H1 (cell line): ENCODE measurements around the gene SPINT1. TPM values are rescaled to one million over a fixed set of nuclear protein-coding genes. Genes with fewer than 3 reads are reported as not detected.

Experiments
- CTCF ChIA-PET: fragments of 300-600 bp; sonication (Branson Sonifier 250); formaldehyde crosslinking; loops from one replicate; lab custom pipeline; 2021; ENCODE audit not compliant: partially characterized antibody; lab: Charles Lee
- POLR2A ChIA-PET: fragments of 300-600 bp; sonication (Branson Sonifier 250); formaldehyde crosslinking; loops from one replicate; lab custom pipeline; 2021; ENCODE audit warnings: inconsistent platforms; ENCODE audit not compliant: partially characterized antibody; lab: Charles Lee
- DNase-seq, 2 experiments: peaks; one replicate each; pipeline versions ENCODE4 v3.0.0 to v3.0.0-alpha.2; 2010 to 2022; ENCODE audit warnings: low spot score in 2 of 2, low read depth in 1 of 2, mixed read lengths in 1 of 2
- FAIRE-seq: peaks from 2 replicates; lab custom pipeline; 2011; peaks lifted over from hg19 to GRCh38; lab: Jason Lieb, UNC
- H2AFZ ChIP-seq: 2 replicates; pipeline ENCODE4 v1.8.1; 2012; ENCODE audit warnings: low read length, inconsistent platforms
- H2AK5ac ChIP-seq: 2 replicates; pipeline ENCODE4 v1.6.1; 2013; ENCODE audit warnings: low read depth, low read length
- H2BK120ac ChIP-seq: replicated peaks from 2 replicates; pipeline ENCODE3; 2013; ENCODE audit warnings: low read depth, low read length, inconsistent platforms
- H2BK12ac ChIP-seq: 2 replicates; pipeline ENCODE4 v1.6.1; 2013; ENCODE audit warnings: low read depth, low read length
- H2BK15ac ChIP-seq: 2 replicates; pipeline ENCODE4 v1.6.1; 2013; ENCODE audit warnings: low read length
- H2BK20ac ChIP-seq: 2 replicates; pipeline ENCODE4 v1.6.1; 2013; ENCODE audit warnings: low read length
- H2BK5ac ChIP-seq: 2 replicates; pipeline ENCODE4 v1.6.1; 2013; ENCODE audit warnings: low read depth, low read length
- H3K14ac ChIP-seq: 2 replicates; pipeline ENCODE4 v1.6.1; 2013; ENCODE audit warnings: inconsistent platforms; ENCODE audit not compliant: insufficient read length
- H3K18ac ChIP-seq: 2 replicates; pipeline ENCODE4 v1.6.1; 2013; ENCODE audit warnings: low read length; ENCODE audit errors: extremely low read depth
- H3K23ac ChIP-seq: 2 replicates; pipeline ENCODE4 v1.6.1; 2013; ENCODE audit warnings: inconsistent platforms; ENCODE audit not compliant: insufficient read length
- H3K23me2 ChIP-seq: 2 replicates; pipeline ENCODE4 v1.6.1; 2013; ENCODE audit warnings: low read depth, low read length
- H3K27ac ChIP-seq: 2 replicates; pipeline ENCODE4 v1.6.1; 2011; ENCODE audit warnings: low read depth, low read length, inconsistent platforms
- H3K27me3 ChIP-seq, 4 experiments: replicated peaks in 1 of 4; 1 replicate in 1 of 4; 2 replicates in 3 of 4; pipeline versions ENCODE4 v1.6.1 to v1.8.1; 2011 to 2013; ENCODE audit warnings: low read length in 3 of 4, mild to moderate bottlenecking in 3 of 4, inconsistent platforms in 2 of 4, mixed read lengths in 2 of 4, moderate library complexity in 1 of 4; ENCODE audit not compliant: control insufficient read depth in 3 of 4, insufficient read depth in 3 of 4; ENCODE audit errors: extremely low read depth in 1 of 4
- H3K36me3 ChIP-seq, 4 experiments: 2 replicates each; pipeline versions ENCODE4 v1.6.1 to v1.8.1; 2011 to 2013; ENCODE audit warnings: mild to moderate bottlenecking in 4 of 4, low read length in 3 of 4, moderate library complexity in 2 of 4, control low read depth in 1 of 4, inconsistent platforms in 1 of 4; ENCODE audit not compliant: insufficient read depth in 4 of 4, control insufficient read depth in 2 of 4
- H3K4ac ChIP-seq: replicated peaks from 2 replicates; pipeline ENCODE3; 2013; ENCODE audit warnings: low read length, low read depth, mixed read lengths, inconsistent platforms; ENCODE audit not compliant: insufficient read length
- H3K4me1 ChIP-seq, 4 experiments: replicated peaks in 1 of 4; 1 replicate in 1 of 4; 2 replicates in 3 of 4; pipeline versions ENCODE4 v1.6.1 to v1.8.1; 2011 to 2013; ENCODE audit warnings: low read length in 3 of 4, inconsistent platforms in 2 of 4, mixed read lengths in 1 of 4; ENCODE audit not compliant: insufficient read depth in 4 of 4, control insufficient read depth in 3 of 4
- H3K4me2 ChIP-seq, 2 experiments: 2 replicates each; pipeline versions ENCODE4 v1.6.1 to v1.8.1; 2011 to 2013; ENCODE audit warnings: low read depth in 2 of 2, low read length in 2 of 2, control low read depth in 1 of 2, inconsistent platforms in 1 of 2, mild to moderate bottlenecking in 1 of 2; ENCODE audit not compliant: insufficient read depth in 1 of 2
- H3K4me3 ChIP-seq, 4 experiments: fragments of 200-600, 300-600 bp in 1 of 4; sonication (generic), shearing (Covaris generic), sonication (Bioruptor Twin) in 1 of 4; 2 replicates each; pipeline versions ENCODE4 v1.5.1 to v1.8.1; 2011 to 2016; ENCODE audit warnings: low read length in 4 of 4, low read depth in 3 of 4, control low read depth in 2 of 4, inconsistent platforms in 2 of 4, mild to moderate bottlenecking in 2 of 4, mixed read lengths in 1 of 4, moderate library complexity in 1 of 4; ENCODE audit not compliant: insufficient read depth in 2 of 4; ENCODE audit errors: extremely low read depth in 1 of 4
- H3K56ac ChIP-seq: replicated peaks from 2 replicates; pipeline ENCODE3; 2013; ENCODE audit warnings: low read depth, mild to moderate bottlenecking, mixed read lengths, low read length, inconsistent platforms; ENCODE audit not compliant: insufficient read length
- H3K79me1 ChIP-seq: 2 replicates; pipeline ENCODE4 v1.6.1; 2013; ENCODE audit warnings: low read depth, low read length, control low read depth
- H3K79me2 ChIP-seq, 2 experiments: 2 replicates each; pipeline versions ENCODE4 v1.6.1 to v1.8.1; 2012 to 2013; ENCODE audit warnings: low read length in 2 of 2, mild to moderate bottlenecking in 2 of 2, inconsistent platforms in 1 of 2; ENCODE audit not compliant: insufficient read depth in 2 of 2, control insufficient read depth in 1 of 2
- H3K9ac ChIP-seq, 4 experiments: replicated peaks in 1 of 4; 1 replicate in 1 of 4; 2 replicates in 3 of 4; pipeline versions ENCODE4 v1.6.1 to v1.8.1; 2011 to 2013; ENCODE audit warnings: low read depth in 3 of 4, low read length in 3 of 4, control low read depth in 2 of 4, mild to moderate bottlenecking in 2 of 4, moderate library complexity in 2 of 4, inconsistent platforms in 1 of 4; ENCODE audit errors: extremely low read depth in 1 of 4
- H3K9me3 ChIP-seq, 2 experiments: 2 replicates each; pipeline versions ENCODE4 v1.6.1 to v1.8.1; 2012 to 2013; ENCODE audit warnings: mild to moderate bottlenecking in 2 of 2, moderate library complexity in 2 of 2, control low read depth in 1 of 2, inconsistent platforms in 1 of 2, low read depth in 1 of 2, low read length in 1 of 2, mixed read lengths in 1 of 2; ENCODE audit not compliant: insufficient read depth in 2 of 2
- H4K20me1 ChIP-seq, 2 experiments: replicated peaks in 1 of 2; 2 replicates each; pipeline versions ENCODE3 to v1.8.1; 2011 to 2013; ENCODE audit warnings: inconsistent platforms in 2 of 2, low read length in 2 of 2, mild to moderate bottlenecking in 1 of 2; ENCODE audit not compliant: insufficient read depth in 2 of 2, control insufficient read depth in 1 of 2
- H4K5ac ChIP-seq: 2 replicates; pipeline ENCODE4 v1.6.1; 2013; ENCODE audit warnings: low read length, low read depth, mixed read lengths, inconsistent platforms; ENCODE audit not compliant: insufficient read length
- H4K8ac ChIP-seq: 2 replicates; pipeline ENCODE4 v1.8.0; 2013; ENCODE audit warnings: mild to moderate bottlenecking, moderate library complexity, low read length, inconsistent platforms; ENCODE audit not compliant: insufficient read depth; ENCODE audit errors: extremely low read depth
- H4K91ac ChIP-seq: replicated peaks from 2 replicates; pipeline ENCODE3; 2013; ENCODE audit warnings: low read length, mixed read lengths, inconsistent platforms; ENCODE audit not compliant: insufficient read length
- ASH2L ChIP-seq: fragments of 200-600, 300-600 bp; sonication (generic); IDR thresholded peaks from one replicate; pipeline ENCODE4 v1.7.1; 2017; ENCODE audit warnings: low read length
- BRCA1 ChIP-seq: IDR thresholded peaks from 2 replicates; pipeline ENCODE4 v1.6.1; 2012; ENCODE audit warnings: low read depth, low read length, improper control_type of control experiment
- EGR1 ChIP-seq: IDR thresholded peaks from 2 replicates; pipeline ENCODE4 v1.6.1; 2011; ENCODE audit warnings: low read depth, low read length, borderline replicate concordance
- EP300 ChIP-seq, 2 experiments: IDR thresholded peaks; 1 replicate in 1 of 2; 2 replicates in 1 of 2; pipeline ENCODE4 v1.6.1; 2011 to 2012; ENCODE audit warnings: low read depth in 2 of 2, low read length in 2 of 2, mild to moderate bottlenecking in 2 of 2, borderline replicate concordance in 1 of 2, inconsistent platforms in 1 of 2, moderate library complexity in 1 of 2
- JUND ChIP-seq: IDR thresholded peaks from 2 replicates; pipeline ENCODE4 v1.6.1; 2011; ENCODE audit warnings: mild to moderate bottlenecking, improper control_type of control experiment, low read length
- SP4 ChIP-seq: IDR thresholded peaks from 2 replicates; pipeline ENCODE4 v1.6.1; 2012; ENCODE audit warnings: low read length, inconsistent platforms
- TBP ChIP-seq: IDR thresholded peaks from 2 replicates; pipeline ENCODE4 v1.6.1; 2011; ENCODE audit warnings: low read depth, low read length, improper control_type of control experiment
- TEAD4 ChIP-seq: IDR thresholded peaks from 2 replicates; pipeline ENCODE4 v1.6.1; 2012; ENCODE audit warnings: low read depth, low read length, inconsistent platforms, mixed read lengths
- YY1 ChIP-seq: IDR thresholded peaks from 2 replicates; pipeline ENCODE4 v1.6.1; 2011; ENCODE audit warnings: low read depth, mild to moderate bottlenecking, low read length
- polyA plus RNA-seq, 7 experiments: library from polyadenylated mRNA; depleted of rRNA in 3 of 7; stranded (reverse) in 5 of 7; unstranded in 2 of 7; fragments of >200 nt in 5 of 7; fragments of 200-250 nt in 2 of 7; gene quantifications; 1 replicate in 5 of 7; 2 replicates in 1 of 7; 4 replicates in 1 of 7; pipeline versions ENCODE4 v1.2.1 to v1.2.3, GENCODE V29; 2011 to 2013; ENCODE audit warnings: missing spikeins in 2 of 7, mixed read lengths in 2 of 7
- total RNA-seq: library from RNA; stranded (reverse); fragmentation: NEBNext Ultra II Directional; extraction: Animal tissue kit (Norgen Biotek cat#: 25700); gene quantifications from 2 replicates; pipeline ENCODE4 v1.2.1, GENCODE V29; 2021
- TF ChIP-seq, protein P1 (sequence below): IDR thresholded peaks from 2 replicates; pipeline ENCODE4 v1.6.1; 2011; ENCODE audit warnings: low read depth, mild to moderate bottlenecking, low read length; ENCODE audit not compliant: insufficient read depth
- TF ChIP-seq, protein P2 (sequence below): IDR thresholded peaks from 2 replicates; pipeline ENCODE4 v1.6.1; 2012; ENCODE audit warnings: inconsistent platforms

Gene SPINT1
- total and polyA plus RNA-seq, 2 of the 8 experiments (the other 6 are each of a cell fraction or from before 2014, with no cell fraction given), result 117 to 155 TPM

DNA sequence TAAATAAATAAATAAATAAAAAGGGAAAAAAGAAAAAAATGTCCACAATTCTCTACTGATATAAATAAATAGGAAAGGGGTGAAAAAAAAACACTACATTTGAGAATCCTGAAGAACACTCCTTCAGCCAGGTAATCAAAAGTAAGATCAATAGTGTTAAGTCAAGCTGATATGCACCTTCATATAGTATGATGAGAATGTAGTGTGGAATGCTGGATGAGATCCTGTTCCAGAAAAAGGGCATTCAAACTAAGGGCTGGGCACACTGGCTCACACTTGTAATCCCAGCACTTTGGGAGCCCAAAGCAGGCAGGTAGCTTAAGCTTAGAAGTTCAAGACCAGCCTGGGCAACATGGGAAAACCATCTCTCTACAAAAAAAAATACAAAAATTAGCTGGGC lies 45.3 kb downstream of the SPINT1 start:
- H2BK15ac ChIP-seq, result no peak overlapping the region
- no peak overlapping the region for H3K27ac ChIP-seq
- H3K4me1 ChIP-seq, result peaks cover 0 to 6% (median 3%) of the 10 kb centered on the region in 4 experiments; a peak in 3 of 7 replicates
- CTCF ChIA-PET, result interaction anchor here (0.6 to 1.1 kb wide), 3 partner anchors 119 to 317 kb away, joined by 3 read pairs; partner anchors contain the start of gene C15orf62
- no peak overlapping the region for H3K14ac ChIP-seq
- H3K9me3 ChIP-seq, result no peaks in the 10 kb centered on the region
- no peak overlapping the region for H2BK20ac ChIP-seq
- no peak overlapping the region for H4K91ac ChIP-seq
- H3K23ac ChIP-seq, result no peak overlapping the region
- FAIRE-seq (no peak), DNase-seq (no peak)
- H3K9ac ChIP-seq, result no peak overlapping the region
- POLR2A ChIA-PET, result interaction anchor here (0.7 to 5.0 kb wide), 5 partner anchors 16 to 64 kb away, joined by 3 to 39 read pairs (median 3); partner anchors contain the start of gene CHAC1
- TF ChIP-seq TEAD4 (no peak), SP4 (no peak), EGR1 (no peak), TBP (no peak), JUND (no peak), BRCA1 (no peak), YY1 (no peak), ASH2L (no peak), EP300 (IDR thresholded peaks at IDR 0.05; ENCODE audit: borderline replicate concordance in 1 of 2, low read depth in 2 of 2, low read length in 2 of 2) (no peak)
- TF ChIP-seq, protein P1, sequence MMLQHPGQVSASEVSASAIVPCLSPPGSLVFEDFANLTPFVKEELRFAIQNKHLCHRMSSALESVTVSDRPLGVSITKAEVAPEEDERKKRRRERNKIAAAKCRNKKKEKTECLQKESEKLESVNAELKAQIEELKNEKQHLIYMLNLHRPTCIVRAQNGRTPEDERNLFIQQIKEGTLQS, result no peak
- TF ChIP-seq, protein P2, sequence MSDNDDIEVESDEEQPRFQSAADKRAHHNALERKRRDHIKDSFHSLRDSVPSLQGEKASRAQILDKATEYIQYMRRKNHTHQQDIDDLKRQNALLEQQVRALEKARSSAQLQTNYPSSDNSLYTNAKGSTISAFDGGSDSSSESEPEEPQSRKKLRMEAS, result no peak
- no peak overlapping the region for H2AK5ac ChIP-seq
- no peak overlapping the region for H2AFZ ChIP-seq
- no peak overlapping the region for H3K18ac ChIP-seq
- H3K4me3 ChIP-seq, result no peak overlapping the region
- H2BK120ac ChIP-seq, result no peak overlapping the region
- H3K36me3 ChIP-seq, result no peaks in the 10 kb centered on the region
- H3K4ac ChIP-seq, result no peak overlapping the region
- H2BK12ac ChIP-seq, result no peak overlapping the region
- no peaks in the 10 kb centered on the region for H4K20me1 ChIP-seq
- H3K79me2 ChIP-seq, result no peaks in the 10 kb centered on the region
- no peaks in the 10 kb centered on the region for H3K79me1 ChIP-seq
- no peak overlapping the region for H3K4me2 ChIP-seq
- peaks cover 2% of the 10 kb centered on the region; the same call in 1 of the 2 replicates for H3K23me2 ChIP-seq
- no peak overlapping the region for H3K56ac ChIP-seq
- no peak overlapping the region for H4K5ac ChIP-seq
- H2BK5ac ChIP-seq, result no peak overlapping the region
- no peak overlapping the region for H4K8ac ChIP-seq
- H3K27me3 ChIP-seq, result peaks cover 0 to 8% (median 2%) of the 10 kb centered on the region in 4 experiments; a peak in 3 of 7 replicates
